Kidney (tissue), 22 donors: Measurements from ENCODE around the gene IPO8. TPM values are rescaled to one million over a fixed set of nuclear protein-coding genes. Genes with fewer than 3 reads are reported as not detected.

Source experiments
- DNase-seq, 5 donors: peaks; one replicate each; pipeline ENCODE4 v3.0.0-alpha.2; 2013 to 2020
- FAIRE-seq: peaks from 2 replicates; lab custom pipeline; 2012; peaks lifted over from hg19 to GRCh38; lab: Jason Lieb, UNC
- H3K27ac ChIP-seq, 2 donors: one replicate each; pipeline ENCODE4 v1.7.0; 2013; ENCODE audit warnings: low read depth in 2 of 2, low read length in 2 of 2, inconsistent platforms in 1 of 2
- H3K27me3 ChIP-seq: one replicate; pipeline ENCODE4 v1.7.1; 2013; ENCODE audit warnings: low read length, inconsistent platforms; ENCODE audit not compliant: control insufficient read depth, insufficient read depth
- H3K36me3 ChIP-seq, 3 donors: one replicate each; pipeline versions ENCODE4 v1.7.0 to v1.7.1; 2013; ENCODE audit warnings: low read length in 3 of 3, control low read depth in 1 of 3, inconsistent platforms in 1 of 3; ENCODE audit not compliant: insufficient read depth in 3 of 3, control insufficient read depth in 2 of 3
- H3K4me1 ChIP-seq, 3 donors: one replicate each; pipeline versions ENCODE4 v1.7.0 to v1.7.1; 2013; ENCODE audit warnings: low read length in 3 of 3, inconsistent platforms in 1 of 3, low read depth in 1 of 3; ENCODE audit not compliant: control insufficient read depth in 2 of 3, insufficient read depth in 2 of 3
- H3K4me3 ChIP-seq, 3 donors: one replicate each; pipeline versions ENCODE4 v1.7.0 to v1.8.1; 2013; ENCODE audit warnings: low read length in 3 of 3, control low read depth in 1 of 3, inconsistent platforms in 1 of 3
- H3K9ac ChIP-seq, 3 donors: one replicate each; pipeline versions ENCODE4 v1.7.0 to v1.7.1; 2013; ENCODE audit warnings: low read length in 3 of 3, control low read depth in 1 of 3, inconsistent platforms in 1 of 3
- H3K9me3 ChIP-seq, 3 donors: one replicate each; pipeline versions ENCODE4 v1.7.0 to v1.7.1; 2013; ENCODE audit warnings: low read length in 3 of 3, control low read depth in 1 of 3, inconsistent platforms in 1 of 3; ENCODE audit not compliant: control insufficient read depth in 2 of 3, insufficient read depth in 1 of 3
- CTCF ChIP-seq: IDR thresholded peaks from 3 replicates; pipeline ENCODE4 v1.5.1; 2012; ENCODE audit warnings: mild to moderate bottlenecking, moderate library complexity, borderline replicate concordance; ENCODE audit not compliant: insufficient read depth; ENCODE audit errors: extremely low read depth
- intact Hi-C: fragments of 100-400 bp; cut with DNase I; formaldehyde crosslinking; loops from one replicate; pipeline ENCODE4 v1.11.1; 2022
- long read RNA-seq, 10 donors: library from polyadenylated mRNA in 1 of 10; unstranded in 1 of 10; transcript quantifications; one replicate each; pipeline ENCODE4 v2.0.0 and lab custom pipeline, GENCODE V29; 2021 to 2026
- polyA plus RNA-seq: library from polyadenylated mRNA; stranded (reverse); fragments of 350-450 nt; fragmentation: Illumina TruSeq; extraction: RNeasy Lipid Tissue Mini Kit (QIAGEN cat#74804); gene quantifications from one replicate; pipeline ENCODE4 v1.2.3, GENCODE V29; 2014; ENCODE audit warnings: low read depth, low replicate concordance; ENCODE audit not compliant: insufficient read depth
- total RNA-seq: library from RNA; stranded (reverse); fragmentation: NEBNext Ultra II Directional; extraction: Animal tissue kit (Norgen Biotek cat#: 25700); gene quantifications from one replicate; pipeline ENCODE4 v1.2.1, GENCODE V29; 2021
- donor health status: control.
- donor health status: control.
- donor health status: control.
- donor health status: control.
- donor health status: control.
- donor health status: DM: yes; HTN: yes; CAD: no.
- donor health status: Normal renal cell carcinoma (clear cell type).

IPO8 gene
- total RNA-seq (63.3 TPM), polyA plus RNA-seq (19.5 TPM)
- long read RNA-seq, donor 1, full-length matches to known transcripts: 2 of 2 reads
- long read RNA-seq, donor 1, partial matches to known transcripts: 0 of 2 reads
- long read RNA-seq, donor 1, other reads (novel, unspliced or antisense): 0 of 2 reads
- long read RNA-seq, donor 2, full-length matches to known transcripts: 2 of 2 reads
- long read RNA-seq, donor 2, partial matches to known transcripts: 0 of 2 reads
- long read RNA-seq, donor 2, other reads (novel, unspliced or antisense): 0 of 2 reads
- long read RNA-seq, donor 3, full-length matches to known transcripts: 2 of 2 reads
- long read RNA-seq, donor 3, partial matches to known transcripts: 0 of 2 reads
- long read RNA-seq, donor 3, other reads (novel, unspliced or antisense): 0 of 2 reads
- long read RNA-seq, donor 4, full-length matches to known transcripts: 2 of 15 reads
- long read RNA-seq, donor 4, partial matches to known transcripts: 13 of 15 reads
- long read RNA-seq, donor 4, other reads (novel, unspliced or antisense): 0 of 15 reads
- long read RNA-seq, donor 5: 0 reads
- long read RNA-seq, donor 6, full-length matches to known transcripts: 1 of 1 reads
- long read RNA-seq, donor 6, partial matches to known transcripts: 0 of 1 reads
- long read RNA-seq, donor 6, other reads (novel, unspliced or antisense): 0 of 1 reads
- long read RNA-seq, donor 7, full-length matches to known transcripts: 3 of 16 reads
- long read RNA-seq, donor 7, partial matches to known transcripts: 6 of 16 reads
- long read RNA-seq, donor 7, other reads (novel, unspliced or antisense): 7 of 16 reads
- long read RNA-seq, donor 8, full-length matches to known transcripts: 1 of 1 reads
- long read RNA-seq, donor 8, partial matches to known transcripts: 0 of 1 reads
- long read RNA-seq, donor 8, other reads (novel, unspliced or antisense): 0 of 1 reads
- long read RNA-seq, donor 9: 0 reads
- long read RNA-seq, donor 10, partial matches to known transcripts: 0 of 1 reads
- long read RNA-seq, donor 10, other reads (novel, unspliced or antisense): 0 of 1 reads

GRCh38 chr12:30695199-30696102 is at the start of gene IPO8:
TSS of gene IPO8 (minus strand) at chr12:30695869. CDS start at chr12:30695647, 222 bp downstream.
- TF ChIP-seq CTCF: peak; percentile 13
- Histone ChIP-seq H3K27me3 (no peaks in the 10 kb centered on the region), H3K27ac (peak within 1 kb of the TSS; percentile 51 to 64), H3K9me3 (no peaks in the 10 kb centered on the region), H3K4me3 (peak within 1 kb of the TSS; percentile 83 to 95 (median 91)), H3K9ac (peak within 1 kb of the TSS; percentile 82 to 88 (median 87)), H3K36me3 (no peaks in the 10 kb centered on the region), H3K4me1 (peaks cover 0 to 9% (median 8%) of the 10 kb centered on the region in 3 donors)
- FAIRE-seq (peak; percentile 54), DNase-seq (peak; percentile 95 to 99 (median 96))
- intact Hi-C loops: no loop called here

DNA sequence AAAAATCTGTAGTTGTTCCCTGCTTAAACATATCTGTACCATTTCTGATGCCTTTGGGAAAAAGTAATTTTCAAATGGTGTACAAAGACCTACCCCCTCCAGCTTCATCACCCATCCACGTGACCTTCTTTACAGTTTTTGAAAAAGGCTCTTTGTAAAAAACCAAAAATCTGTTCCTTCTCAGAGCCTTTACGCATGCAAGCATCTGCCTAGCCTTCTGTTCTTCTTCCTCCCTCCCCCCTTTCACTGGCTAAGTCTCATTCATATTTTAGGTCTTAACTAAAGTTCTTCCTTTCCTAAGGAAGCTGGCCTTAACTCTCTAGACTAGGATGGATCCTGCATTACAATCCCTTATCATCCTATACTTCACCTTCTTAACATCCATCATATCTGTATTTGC is 48.7 kb upstream of the IPO8 start:
- Histone ChIP-seq H3K27me3 (no peaks in the 10 kb centered on the region), H3K4me1 (no peaks in the 10 kb centered on the region), H3K36me3 (peaks cover 0 to 2% (median 0%) of the 10 kb centered on the region in 3 donors), H3K27ac (no peak overlapping the region), H3K9ac (no peak overlapping the region), H3K4me3 (no peak overlapping the region), H3K9me3 (no peaks in the 10 kb centered on the region)
- intact Hi-C loops: no loop called here
- DNase-seq (no peak), FAIRE-seq (no peak)
- no peak for TF ChIP-seq CTCF

- no peak for TF ChIP-seq CTCF
- no peak overlapping the region for H3K27ac ChIP-seq
- no peaks in the 10 kb centered on the region for H3K4me1 ChIP-seq
- FAIRE-seq (no peak), DNase-seq (no peak)
- intact Hi-C loops: no loop called here
- H3K9ac ChIP-seq: no peak overlapping the region
- H3K27me3 ChIP-seq: no peaks in the 10 kb centered on the region
- H3K36me3 ChIP-seq: peaks cover 0 to 2% (median 0%) of the 10 kb centered on the region in 3 donors
- H3K4me3 ChIP-seq: no peak overlapping the region
- no peaks in the 10 kb centered on the region for H3K9me3 ChIP-seq
These were observed 44.6 kb upstream of the IPO8 start for GRCh38 chr12:30740274-30740673.
